NCI-H2227 treated with DMSO at 0.1 percent for 48 hours (cell line): ENCODE measurements around the gene PLCH2.
"Not testable (repeated sequence)": the region's sequence is repeated elsewhere in the genome, so short reads cannot be mapped to it uniquely, and the experiment has no call there.

Experiments used
- DNase-seq: peaks from one replicate; lab custom pipeline; 2025; lab: John Stamatoyannopoulos, UW

Gene PLCH2

DNA sequence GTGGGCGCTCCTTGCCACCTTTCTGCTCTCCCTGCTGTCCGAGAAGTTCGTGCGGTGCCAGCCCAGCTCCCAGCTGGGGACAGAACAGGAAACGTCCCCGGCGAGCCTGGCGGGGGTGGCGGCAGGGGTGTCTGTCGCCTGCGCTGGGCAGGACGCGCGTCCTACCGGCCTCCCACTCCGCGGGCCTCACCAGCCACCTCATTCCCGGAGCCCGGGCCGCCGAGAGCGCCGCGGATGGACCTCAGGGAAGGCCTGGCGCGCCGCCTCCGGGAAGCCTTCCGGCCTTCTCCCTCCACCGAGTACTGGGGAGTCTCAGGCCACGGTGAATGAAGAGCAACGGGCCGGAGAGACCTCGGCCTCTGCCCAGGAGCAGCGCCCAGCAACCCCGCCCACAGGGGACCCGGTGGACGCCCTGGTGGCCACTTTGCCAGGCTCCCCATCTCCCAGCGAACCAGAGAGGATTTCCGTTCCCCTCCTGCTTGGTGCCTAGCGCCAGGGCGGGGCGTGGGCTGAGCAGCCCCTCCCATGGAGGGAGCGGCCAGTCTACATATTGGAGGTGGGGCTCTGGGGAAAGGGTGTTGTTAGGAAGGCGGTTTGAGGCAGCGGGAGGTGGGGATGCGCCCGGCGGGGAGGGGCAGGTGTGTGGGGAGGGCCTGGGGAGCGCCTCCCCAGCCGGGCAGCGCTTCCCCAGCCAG lies 70.6 kb downstream of the PLCH2 start:
- DNase-seq = peak; percentile 80

GRCh38 chr1:2547210-2548067 lies 71.3 kb downstream of the PLCH2 start:
- DNase-seq = no peak

GRCh38 chr1:2548068-2548589 lies 72.0 kb downstream of the PLCH2 start:
- DNase-seq = peak; percentile 48

DNA sequence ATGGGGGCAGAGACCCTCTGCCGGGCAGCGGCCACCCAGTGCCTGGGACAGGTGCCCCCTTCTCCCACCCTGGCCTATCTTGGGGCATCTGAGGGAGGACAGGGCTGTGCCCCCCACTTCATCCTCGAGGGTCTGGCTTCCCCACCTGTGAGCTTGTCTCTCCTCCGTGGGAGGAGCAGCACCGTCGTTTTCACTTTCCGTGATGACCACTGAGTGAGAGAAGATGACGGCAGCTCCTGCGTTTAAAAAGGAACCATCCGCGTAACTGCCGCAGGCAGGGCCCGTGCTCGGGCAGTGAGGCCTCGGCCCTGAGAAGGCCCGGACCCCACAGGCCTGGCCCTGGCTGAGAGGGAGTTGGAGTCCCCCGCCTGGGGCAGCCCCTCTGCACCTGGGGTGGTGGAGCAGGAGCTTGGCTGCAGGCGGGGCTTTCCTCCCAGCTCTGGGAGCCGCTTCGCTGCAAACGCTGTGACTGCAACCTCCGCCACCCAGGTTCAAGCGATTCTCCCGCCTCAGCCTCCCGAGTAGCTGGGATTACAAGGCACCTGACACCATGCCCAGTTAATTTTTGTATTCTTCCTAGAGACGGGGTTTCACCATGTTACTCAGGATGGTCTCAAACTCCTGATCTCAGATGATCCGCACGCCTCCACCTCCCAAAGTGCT lies 73.4 kb downstream of the PLCH2 start:
- not testable (repeated sequence) for DNase-seq

- not testable (repeated sequence) for DNase-seq
Observed at GRCh38 chr1:2550309-2550861, 74.3 kb downstream of the PLCH2 start.

DNA sequence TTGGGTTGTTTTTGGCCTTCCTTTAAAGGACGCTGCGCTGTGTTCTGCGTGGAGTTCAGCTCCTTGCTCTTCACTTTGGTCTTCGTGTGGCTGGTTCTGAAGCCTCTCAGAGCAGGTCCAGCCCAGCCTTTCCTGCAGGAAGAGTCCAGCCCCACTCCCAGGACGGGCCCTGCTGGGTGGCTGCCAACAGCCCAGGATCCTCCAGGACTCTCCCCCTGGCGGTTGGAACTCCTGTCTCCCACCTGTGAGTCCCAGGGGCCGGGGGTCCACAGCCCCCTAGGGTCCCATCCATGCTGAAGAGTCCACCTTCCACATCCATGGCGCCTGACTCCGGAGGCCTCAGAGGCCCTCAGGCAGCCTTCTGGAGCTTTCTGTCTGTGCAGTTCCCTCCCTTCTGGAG lies 75.5 kb downstream of the PLCH2 start:
- not testable (repeated sequence) for DNase-seq

DNA sequence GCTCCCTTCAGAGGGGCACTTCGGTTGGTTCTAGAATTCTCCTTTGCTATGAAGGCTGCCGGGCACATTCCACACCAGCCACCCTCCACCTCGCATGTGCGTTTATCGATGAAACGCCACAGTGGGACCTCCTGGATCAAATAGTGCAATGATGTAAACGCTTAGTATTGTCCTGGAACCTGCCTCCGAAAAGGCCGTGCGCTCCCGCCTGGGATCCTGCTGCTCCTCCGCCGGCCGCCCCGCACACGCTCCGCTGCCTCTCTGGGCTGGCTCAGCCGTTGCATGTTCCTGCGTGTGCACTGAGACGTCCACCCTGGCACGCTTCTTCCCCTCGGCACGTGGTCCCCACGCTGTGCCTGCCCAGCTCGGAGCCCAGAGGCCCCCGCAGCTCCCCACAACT lies 76.1 kb downstream of the PLCH2 start:
- DNase-seq = no peak

DNA sequence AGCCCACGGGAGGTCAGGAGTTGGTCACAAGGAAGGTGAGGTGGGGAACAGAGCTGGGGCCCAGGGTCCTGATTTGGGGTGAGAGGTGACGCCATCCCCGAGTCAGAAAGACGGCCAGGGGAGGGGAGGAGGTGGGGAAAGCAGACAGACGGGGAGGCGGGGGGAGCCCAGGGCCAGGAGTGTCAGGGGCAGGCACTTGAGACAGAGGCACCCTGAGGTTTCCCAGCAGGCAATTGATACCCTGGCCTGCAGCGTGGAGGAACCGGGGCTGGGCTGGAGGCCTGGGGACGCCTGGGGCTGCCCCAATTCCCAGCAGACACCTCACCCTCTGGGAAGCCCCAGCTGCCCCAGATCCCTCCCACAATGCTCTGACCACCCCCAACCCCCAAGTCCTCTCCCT lies 77.0 kb downstream of the PLCH2 start:
- not testable (repeated sequence) for DNase-seq

- no peak for DNase-seq
Observed at GRCh38 chr1:2553871-2554620, 78.0 kb downstream of the PLCH2 start.

- no peak for DNase-seq
Observed at GRCh38 chr1:2554621-2555387, 78.7 kb downstream of the PLCH2 start.
